HS-27A (cell line): ENCODE results near the gene RABGAP1L.

Experiments used
- DNase-seq: peaks from one replicate; pipeline ENCODE4 v3.0.0-alpha.2; 2012; ENCODE audit warnings: low read depth, missing footprints

Gene RABGAP1L

GRCh38 chr1:174761901-174762585 lies 602.7 kb downstream of the RABGAP1L start:
- no peak for DNase-seq

GRCh38 chr1:174764191-174764590 lies 604.9 kb downstream of the RABGAP1L start:
- no peak for DNase-seq

DNA sequence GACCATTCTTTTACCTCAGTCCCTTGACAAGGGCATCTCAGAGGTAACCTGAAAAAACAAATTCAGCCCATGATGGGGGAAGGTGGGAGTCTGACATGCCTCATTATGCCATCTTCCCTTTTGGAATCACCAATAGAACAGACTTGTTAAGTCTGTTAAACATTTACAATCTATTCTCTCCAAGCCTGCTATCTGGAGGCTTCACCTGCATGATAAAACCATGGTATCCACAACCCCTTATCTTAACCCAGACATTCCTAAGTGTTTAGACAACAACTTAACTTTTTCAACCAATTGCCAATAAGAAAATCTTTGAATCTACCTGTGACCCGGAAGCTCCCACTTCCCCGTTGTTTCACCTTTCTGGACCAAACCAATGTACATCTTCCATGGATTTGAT lies 607.4 kb downstream of the RABGAP1L start:
- DNase-seq: no peak

DNA sequence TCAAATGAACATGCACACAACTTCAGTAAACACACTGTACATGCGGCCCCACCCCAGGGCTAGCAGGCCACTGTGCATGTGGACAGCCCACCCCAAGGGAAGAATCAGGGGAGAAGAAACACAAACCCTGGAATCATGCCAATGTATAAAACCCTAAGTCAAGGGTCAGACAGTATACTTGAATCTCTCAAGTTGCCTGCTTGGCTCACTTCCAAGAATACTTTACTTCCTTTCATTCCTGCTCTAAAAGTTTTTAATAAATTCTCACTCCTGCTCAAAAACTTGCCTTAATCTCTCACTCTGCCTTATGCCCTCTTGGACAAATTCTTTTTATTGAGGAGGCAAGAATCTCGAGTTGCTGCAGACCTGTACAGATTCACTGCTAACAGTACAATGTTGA lies 609.2 kb downstream of the RABGAP1L start:
- DNase-seq: no peak

- DNase-seq: no peak
These were observed 609.6 kb downstream of the RABGAP1L start for GRCh38 chr1:174768949-174769348.

- DNase-seq: no peak
These were observed 610.7 kb downstream of the RABGAP1L start for GRCh38 chr1:174769961-174770549.

GRCh38 chr1:174775621-174776020 lies 616.3 kb downstream of the RABGAP1L start:
- no peak for DNase-seq

GRCh38 chr1:174777262-174777661 lies 617.9 kb downstream of the RABGAP1L start:
- no peak for DNase-seq

DNA sequence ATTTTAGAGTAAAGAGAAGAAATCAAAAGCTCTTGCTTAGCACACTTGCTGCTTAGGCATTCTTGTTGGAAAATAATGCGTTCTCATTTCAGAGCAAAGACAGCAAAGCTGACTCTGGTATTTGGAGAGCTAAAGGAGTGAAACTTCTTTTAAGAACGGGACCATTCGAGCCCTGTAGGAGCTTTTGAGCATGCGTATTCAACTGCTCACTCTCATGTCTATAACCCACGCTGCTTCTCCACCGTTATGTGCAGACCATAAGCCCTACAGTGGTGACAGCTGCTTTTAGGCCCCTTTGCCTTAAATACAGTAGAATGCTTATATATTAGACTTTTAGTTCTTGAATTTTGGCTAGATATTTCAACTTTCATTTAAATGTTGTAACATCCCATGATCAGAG lies 626.2 kb downstream of the RABGAP1L start:
- DNase-seq: no peak

DNA sequence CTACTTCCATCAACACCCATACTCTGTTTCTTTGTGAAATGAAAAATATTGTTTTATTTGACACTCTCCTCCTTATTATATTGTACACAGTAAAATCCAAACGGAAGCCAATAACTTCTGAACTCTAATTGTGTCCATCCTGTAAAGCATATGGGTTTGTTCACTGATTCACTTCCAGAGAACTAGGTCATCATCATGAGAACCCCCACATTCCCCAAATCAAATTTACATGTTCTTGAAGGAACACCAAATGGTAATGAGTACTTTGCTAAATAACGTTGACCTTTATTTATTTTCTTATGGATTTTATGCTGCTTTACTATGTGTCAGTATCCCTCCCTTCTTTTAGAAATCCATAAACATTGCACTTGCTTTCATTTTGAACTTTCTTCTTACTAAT lies 627.0 kb downstream of the RABGAP1L start:
- no peak for DNase-seq

DNA sequence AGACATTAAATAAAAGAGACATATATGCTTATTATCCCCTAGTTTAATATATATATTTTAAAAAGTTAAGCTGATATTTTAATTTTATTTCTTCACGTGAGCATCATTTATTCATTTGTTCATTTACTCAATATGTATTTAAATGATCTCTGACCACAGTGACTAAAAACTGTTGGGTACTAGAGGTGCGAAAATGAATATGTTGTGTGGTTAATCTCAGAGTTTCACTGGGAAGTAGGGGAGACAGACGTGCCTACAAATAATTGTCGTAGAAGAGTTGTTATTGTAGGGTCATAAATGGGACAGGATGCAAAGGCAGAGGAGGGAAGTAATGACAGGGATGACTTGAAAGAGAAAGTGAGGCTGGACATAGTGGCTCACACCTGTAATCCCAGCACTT lies 627.4 kb downstream of the RABGAP1L start:
- DNase-seq: no peak

DNA sequence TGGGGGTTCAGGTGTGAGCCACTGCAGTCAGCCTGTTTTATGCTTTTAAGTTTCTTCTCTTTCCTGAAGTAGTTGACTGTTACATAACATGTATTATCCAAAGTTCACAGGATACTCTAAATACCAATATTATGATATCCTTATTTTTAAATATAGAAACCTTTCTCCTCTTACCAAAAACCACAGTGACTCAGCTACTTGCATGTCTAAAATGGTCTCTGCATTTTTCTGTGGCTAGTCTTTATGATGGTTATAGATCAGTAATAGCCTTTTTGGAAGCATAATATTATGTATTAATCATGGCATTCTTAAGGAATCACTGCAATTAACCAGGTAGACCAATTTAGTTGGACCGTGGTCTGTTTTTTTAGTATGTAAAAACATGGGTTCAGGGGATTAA lies 629.7 kb downstream of the RABGAP1L start:
- DNase-seq: peak; percentile 40

DNA sequence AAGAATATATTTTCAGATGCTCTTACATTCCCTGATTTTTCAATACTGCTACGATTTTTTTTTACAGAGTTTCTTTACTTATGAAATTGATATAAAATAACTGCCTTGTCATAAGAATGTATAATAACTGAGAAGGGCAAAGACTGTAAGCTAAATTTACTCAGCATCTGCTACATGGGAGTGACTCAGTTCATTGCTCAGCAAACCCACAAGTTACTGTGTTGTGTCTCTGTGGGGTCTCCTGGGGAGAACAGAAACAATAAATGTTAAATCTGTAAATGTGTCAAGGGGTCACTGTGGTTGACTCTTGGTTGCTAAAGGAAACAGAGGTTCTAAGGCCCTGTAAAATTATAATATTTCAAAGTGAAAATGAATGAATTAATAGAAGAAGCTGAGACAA lies 630.1 kb downstream of the RABGAP1L start:
- DNase-seq: no peak

- no peak for DNase-seq
These were observed 632.5 kb downstream of the RABGAP1L start for GRCh38 chr1:174791863-174792262.

- DNase-seq: no peak
These were observed 635.5 kb downstream of the RABGAP1L start for GRCh38 chr1:174794861-174795260.

DNA sequence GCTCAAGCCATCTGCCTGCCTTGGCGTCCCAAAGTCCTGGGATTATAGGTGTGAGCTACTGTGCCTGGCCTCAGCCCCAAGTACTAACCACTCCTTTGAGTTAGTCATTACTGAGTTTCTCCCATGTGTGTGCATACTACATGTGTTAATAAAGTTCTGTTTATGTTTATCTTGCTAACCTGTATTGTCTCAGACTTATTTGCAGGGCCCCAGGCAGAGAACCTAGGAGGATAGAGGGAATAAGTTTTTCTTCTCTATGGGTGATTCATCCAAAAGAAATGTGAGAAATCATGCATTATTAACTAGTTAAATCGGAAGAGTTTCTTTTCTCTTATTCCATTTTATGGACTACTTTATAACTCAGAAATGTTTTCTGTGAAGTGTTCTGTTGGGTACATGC lies 636.5 kb downstream of the RABGAP1L start:
- DNase-seq: no peak

DNA sequence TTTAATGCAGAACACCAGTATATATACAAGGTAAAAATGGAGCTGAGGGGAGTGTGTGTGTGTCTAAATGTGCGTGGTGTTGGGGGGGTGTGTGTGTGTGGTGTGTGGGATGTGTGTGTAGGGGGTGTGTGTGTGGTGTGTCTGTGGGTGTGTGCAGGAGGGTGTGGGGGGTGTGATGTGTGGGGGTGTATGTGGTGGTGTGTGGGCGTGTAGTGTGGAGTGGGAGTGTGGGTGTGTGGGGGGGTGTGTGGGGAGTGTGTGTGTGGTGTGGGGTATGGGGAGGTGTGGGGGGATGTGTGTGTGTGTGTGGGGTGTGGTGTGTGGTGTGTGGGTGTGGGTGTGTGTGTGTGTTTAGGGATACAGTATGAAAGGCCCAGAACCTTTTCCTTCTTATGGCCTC lies 638.1 kb downstream of the RABGAP1L start:
- no peak for DNase-seq

DNA sequence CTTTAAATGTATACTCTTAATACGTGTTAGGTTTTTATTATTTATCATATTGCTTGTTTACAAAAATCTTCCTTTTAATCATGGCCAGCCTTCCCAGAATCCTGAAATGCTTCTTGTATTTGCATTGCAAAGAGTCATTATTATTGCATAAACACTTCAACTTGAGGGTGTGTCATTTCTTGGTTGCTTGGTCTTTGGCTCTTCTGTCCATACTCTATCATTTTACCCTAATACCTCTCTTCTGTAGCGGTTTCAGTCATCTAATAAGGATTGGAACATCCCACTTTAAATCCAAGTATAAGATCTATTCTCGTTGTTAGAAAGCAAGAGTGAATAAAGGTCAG lies 639.8 kb downstream of the RABGAP1L start:
- DNase-seq: no peak

DNA sequence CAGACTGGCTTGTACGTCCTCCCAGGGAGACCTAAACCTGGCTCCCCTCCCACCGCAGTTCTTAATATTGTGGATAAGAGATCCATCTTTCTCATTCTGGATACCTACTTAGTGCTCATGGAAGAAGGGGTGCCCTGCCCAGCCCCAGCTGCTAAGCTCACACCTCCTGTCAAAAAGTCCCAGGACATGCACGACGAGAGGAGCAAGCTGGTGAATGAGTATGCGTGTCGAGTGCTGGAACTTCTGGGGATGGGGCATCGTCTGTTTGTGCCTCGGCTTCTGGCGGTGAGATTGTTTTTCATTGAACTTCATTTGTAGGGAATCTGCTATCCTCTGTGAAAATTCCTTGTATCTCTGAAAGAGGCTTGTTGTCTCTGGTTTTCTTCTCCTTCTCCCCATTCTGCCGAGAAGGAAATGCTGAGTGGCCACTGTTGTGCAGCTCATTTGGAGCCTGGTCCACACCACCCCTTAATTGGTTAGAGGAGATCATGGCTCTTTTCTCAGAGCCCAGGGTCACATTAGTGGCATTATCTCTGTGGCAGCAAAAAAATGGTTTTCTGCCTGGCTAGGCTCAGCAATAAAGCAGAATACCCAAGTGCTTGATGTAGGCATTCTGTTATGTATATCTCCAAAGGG lies 641.0 kb downstream of the RABGAP1L start:
- no peak for DNase-seq

DNA sequence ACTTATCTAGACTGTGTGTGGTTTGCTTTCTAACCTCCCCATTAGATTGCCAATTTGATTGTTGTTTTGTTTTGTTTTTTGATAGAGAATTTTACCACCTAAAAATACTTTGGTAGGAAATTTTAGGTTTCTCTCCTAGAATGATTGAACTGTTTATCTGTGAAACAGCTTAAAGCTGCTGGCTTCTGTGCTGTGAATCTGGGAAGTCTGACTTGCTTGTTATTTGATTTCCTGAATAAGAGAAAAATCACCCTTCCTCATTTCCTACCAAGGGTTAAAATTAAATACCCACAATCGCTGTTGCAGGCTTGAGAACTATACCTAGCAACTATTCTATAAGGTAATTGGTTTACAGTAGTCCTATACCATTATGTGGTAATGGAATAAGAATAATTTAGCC lies 641.6 kb downstream of the RABGAP1L start:
- no peak for DNase-seq

GRCh38 chr1:174809755-174810280 lies 650.5 kb downstream of the RABGAP1L start:
- DNase-seq: no peak

DNA sequence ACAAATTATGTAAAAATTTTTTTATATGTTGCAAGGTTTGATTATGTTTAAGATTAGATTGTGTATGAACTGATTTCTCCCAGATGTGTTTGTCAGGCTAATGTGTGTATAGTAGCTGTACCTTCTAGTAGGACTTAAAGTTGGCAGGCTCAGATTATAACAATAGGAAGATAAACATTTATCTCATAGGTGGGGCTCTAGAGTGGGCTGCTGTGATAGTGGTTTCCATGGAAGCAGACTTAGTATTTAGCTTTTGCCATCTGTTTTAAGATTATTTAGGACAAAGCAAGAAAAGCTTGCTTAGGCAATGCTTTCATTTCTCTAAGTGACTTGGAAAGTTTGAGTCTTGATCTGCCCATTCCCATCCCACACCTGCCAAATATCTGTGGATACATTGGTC lies 652.7 kb downstream of the RABGAP1L start:
- DNase-seq: no peak

GRCh38 chr1:174812656-174813055 lies 653.3 kb downstream of the RABGAP1L start:
- DNase-seq: no peak

- no peak for DNase-seq
These were observed 655.7 kb downstream of the RABGAP1L start for GRCh38 chr1:174815036-174815435.
